ENCODE data around the gene SMARCC2. TPM values are rescaled to one million over a fixed set of nuclear protein-coding genes. Genes with fewer than 3 reads are reported as not detected.

SMARCC2 gene
- total and polyA plus RNA-seq, 2 of the 13 experiments (the other 11 are each of a cell fraction or from before 2014, with no cell fraction given) = 21.3 to 24.1 TPM

DNA sequence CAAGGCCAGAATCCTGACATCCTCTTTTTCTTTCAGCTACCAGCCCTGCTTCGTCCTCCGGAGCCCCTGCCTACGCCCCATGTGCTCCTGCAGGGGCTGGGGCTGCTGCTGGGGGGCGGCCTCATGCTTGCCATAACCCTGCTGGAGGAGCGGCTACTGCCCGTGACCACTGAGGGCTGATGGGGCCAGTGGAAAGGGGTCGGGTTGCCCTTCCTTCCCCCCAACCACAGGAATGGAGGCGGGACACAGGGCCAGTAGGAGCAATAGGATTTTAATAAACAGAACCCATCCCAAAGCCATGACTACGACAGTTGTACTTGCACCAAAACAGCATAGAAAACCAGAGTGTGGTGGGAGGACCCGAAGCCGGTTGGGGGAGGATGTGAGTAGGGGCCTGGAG, 48.3 kb upstream of the SMARCC2 start:
- Histone ChIP-seq H4K20me1 (ENCODE audit: insufficient read depth, low read length) (no peaks in the 10 kb centered on the region), H3K27me3 (ENCODE audit: control insufficient read depth in 1 of 2, insufficient read depth in 2 of 2, low read length in 2 of 2) (no peaks in the 10 kb centered on the region), H3K9ac (ENCODE audit: insufficient read depth, low read depth, low read length) (no peak overlapping the region), H3K9me3 (ENCODE audit: low read length) (no peaks in the 10 kb centered on the region), H3K27ac (ENCODE audit: extremely low read length, insufficient read depth, low read length) (no peak overlapping the region), H3K4me2 (ENCODE audit: low read depth, low read length) (no peak overlapping the region), H3K4me3 (replicated peaks in 1 of 3; ENCODE audit: insufficient read depth in 1 of 3, low read depth in 2 of 3, low read length in 3 of 3) (no peak overlapping the region), H3K4me1 (ENCODE audit: insufficient read depth, low read length) (peaks cover 12% of the 10 kb centered on the region), H2AFZ (ENCODE audit: low read length) (no peak overlapping the region), H3K79me2 (ENCODE audit: insufficient read depth, low read length) (peaks cover 2% of the 10 kb centered on the region), H3K36me3 (replicated peaks in 1 of 2; ENCODE audit: control insufficient read depth in 1 of 2, insufficient read depth in 2 of 2, low read length in 2 of 2) (peaks cover 8 to 24% of the 10 kb centered on the region in 2 experiments)
- no peak for DNase-seq (ENCODE audit: low spot score)
- CTCF ChIA-PET (ENCODE audit: low intra/inter-chr PET ratio, low total read pairs) = no interaction called here
- WGBS (ENCODE audit: low lambda C conversion rate) = 98% methylated on average over 9 of the region's 11 CpGs
- no TSS peak for BruUV-seq (replicated peaks)
- no peak; the same call in 2 of the 3 replicates for ATAC-seq
- POLR2A ChIA-PET = no interaction called here
- FAIRE-seq = no peak
- intact Hi-C loops (cut with micrococcal nuclease; ENCODE audit: unreplicated experiment) = no loop called here
- TF ChIP-seq ESRRA (CRISPR knock-in tag; IDR thresholded peaks at IDR 0.05; ENCODE audit: low read depth) (no peak), MXD4 (CRISPR knock-in tag; IDR thresholded peaks at IDR 0.05) (no peak), AGO2 (optimal IDR thresholded peaks at IDR 0.05; ENCODE audit: low read depth, low read length) (peak; percentile 40), HNRNPL (IDR thresholded peaks at IDR 0.05; ENCODE audit: low read depth, low read length) (0 out of 2 replicates have a peak, but pooled peaks have one; percentile 24), JUND (CRISPR knock-in tag; IDR thresholded peaks at IDR 0.05) (no peak), ZNF598 (CRISPR knock-in tag; IDR thresholded peaks at IDR 0.05; ENCODE audit: borderline replicate concordance) (no peak), RBFOX2 (IDR thresholded peaks at IDR 0.05; ENCODE audit: low read depth, low read length) (peak; percentile 50; the same call in 1 of the 2 replicates)
- in situ Hi-C loops (cut with HindIII; ENCODE audit: extremely low pct_ligation_motif_present, low pct_unique_long_range_greater_than_20kb) = no loop called here

DNA sequence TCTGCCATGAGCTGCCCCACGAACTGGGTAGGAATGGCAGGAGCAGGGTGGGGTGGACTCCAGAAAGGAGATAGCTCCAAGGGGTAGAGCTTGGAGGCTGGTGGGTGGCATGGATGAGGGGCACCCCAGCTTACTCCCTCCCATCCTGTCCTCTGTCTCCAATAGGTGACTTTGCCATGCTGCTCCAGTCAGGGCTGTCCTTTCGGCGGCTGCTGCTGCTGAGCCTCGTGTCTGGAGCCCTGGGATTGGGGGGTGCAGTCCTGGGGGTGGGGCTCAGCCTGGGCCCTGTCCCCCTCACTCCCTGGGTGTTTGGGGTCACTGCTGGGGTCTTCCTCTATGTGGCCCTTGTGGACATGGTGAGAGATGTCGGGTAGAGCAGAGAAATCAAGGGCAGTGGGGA, 47.7 kb upstream of the SMARCC2 start:
- BruUV-seq (replicated peaks) = no TSS peak

More for the DNA sequence above, 47.7 kb upstream of the SMARCC2 start:
- H3K9me3 ChIP-seq (ENCODE audit: low read length) = no peaks in the 10 kb centered on the region
- WGBS (ENCODE audit: low lambda C conversion rate) = 75% methylated on average over 1 of the region's 5 CpGs
- ATAC-seq (no peak), FAIRE-seq (no peak), DNase-seq (ENCODE audit: low spot score) (no peak)
- no peaks in the 10 kb centered on the region for H4K20me1 ChIP-seq (ENCODE audit: insufficient read depth, low read length)
- in situ Hi-C loops (cut with HindIII; ENCODE audit: extremely low pct_ligation_motif_present, low pct_unique_long_range_greater_than_20kb) = no loop called here
- no peak overlapping the region for H3K4me2 ChIP-seq (ENCODE audit: low read depth, low read length)
- H3K27me3 ChIP-seq (ENCODE audit: control insufficient read depth in 1 of 2, insufficient read depth in 2 of 2, low read length in 2 of 2) = no peaks in the 10 kb centered on the region
- no peak overlapping the region for H3K27ac ChIP-seq (ENCODE audit: extremely low read length, insufficient read depth, low read length)
- TF ChIP-seq, protein P1, sequence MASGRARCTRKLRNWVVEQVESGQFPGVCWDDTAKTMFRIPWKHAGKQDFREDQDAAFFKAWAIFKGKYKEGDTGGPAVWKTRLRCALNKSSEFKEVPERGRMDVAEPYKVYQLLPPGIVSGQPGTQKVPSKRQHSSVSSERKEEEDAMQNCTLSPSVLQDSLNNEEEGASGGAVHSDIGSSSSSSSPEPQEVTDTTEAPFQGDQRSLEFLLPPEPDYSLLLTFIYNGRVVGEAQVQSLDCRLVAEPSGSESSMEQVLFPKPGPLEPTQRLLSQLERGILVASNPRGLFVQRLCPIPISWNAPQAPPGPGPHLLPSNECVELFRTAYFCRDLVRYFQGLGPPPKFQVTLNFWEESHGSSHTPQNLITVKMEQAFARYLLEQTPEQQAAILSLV (CRISPR knock-in tag; IDR thresholded peaks at IDR 0.05; ENCODE audit: borderline replicate concordance) = no peak
- TF ChIP-seq POLR2A (IDR thresholded peaks at IDR 0.05; ENCODE audit: insufficient read depth in 1 of 2, low read depth in 2 of 2, low read length in 2 of 2) = peak in 1 of 2 experiments; percentile 47; a peak in 1 of 4 replicates
- peak; percentile 14; the same call in 1 of the 2 replicates for TF ChIP-seq POLR2G (IDR thresholded peaks at IDR 0.05; ENCODE audit: low read depth, low read length)
- TF ChIP-seq AGO2 (optimal IDR thresholded peaks at IDR 0.05; ENCODE audit: low read depth, low read length) = peak; percentile 12
- no peak overlapping the region for H2AFZ ChIP-seq (ENCODE audit: low read length)
- ChIA-PET CTCF (ENCODE audit: low intra/inter-chr PET ratio, low total read pairs) (no interaction called here), POLR2A (interaction anchor here (1.3 to 1.9 kb wide), 2 partner anchors 15 to 21 kb away, joined by 3 to 9 read pairs; partner anchors contain the start of genes ANKRD52 and RNF41)
- peaks cover 12% of the 10 kb centered on the region for H3K4me1 ChIP-seq (ENCODE audit: insufficient read depth, low read length)
- H3K9ac ChIP-seq (ENCODE audit: insufficient read depth, low read depth, low read length) = no peak overlapping the region
- H3K79me2 ChIP-seq (ENCODE audit: insufficient read depth, low read length) = peaks cover 6% of the 10 kb centered on the region
- H3K4me3 ChIP-seq (replicated peaks in 1 of 3; ENCODE audit: insufficient read depth in 1 of 3, low read depth in 2 of 3, low read length in 3 of 3) = no peak overlapping the region
- intact Hi-C loops (cut with micrococcal nuclease; ENCODE audit: unreplicated experiment) = no loop called here
- peaks cover 7 to 23% of the 10 kb centered on the region in 2 experiments; a peak in 4 of 5 replicates for H3K36me3 ChIP-seq (replicated peaks in 1 of 2; ENCODE audit: control insufficient read depth in 1 of 2, insufficient read depth in 2 of 2, low read length in 2 of 2)
